HG03378 (cell line): ENCODE data around the gene CUX1.
"Not testable (repeated sequence)": the region's sequence is repeated elsewhere in the genome, so short reads cannot be mapped to it uniquely, and the experiment has no call there.

ENCODE experiments used
- ATAC-seq: cut with Tn5 transposase; IDR thresholded peaks from one replicate; pipeline ENCODE4 v1.9.1; 2021; ENCODE audit warnings: mild to moderate bottlenecking, moderate library complexity; ENCODE audit not compliant: unreplicated experiment

CUX1 gene

GRCh38 chr7:101913247-101913721, 95.9 kb downstream of the CUX1 start:
- no peak for ATAC-seq

GRCh38 chr7:101913851-101914250, 96.4 kb downstream of the CUX1 start:
- no peak for ATAC-seq

DNA sequence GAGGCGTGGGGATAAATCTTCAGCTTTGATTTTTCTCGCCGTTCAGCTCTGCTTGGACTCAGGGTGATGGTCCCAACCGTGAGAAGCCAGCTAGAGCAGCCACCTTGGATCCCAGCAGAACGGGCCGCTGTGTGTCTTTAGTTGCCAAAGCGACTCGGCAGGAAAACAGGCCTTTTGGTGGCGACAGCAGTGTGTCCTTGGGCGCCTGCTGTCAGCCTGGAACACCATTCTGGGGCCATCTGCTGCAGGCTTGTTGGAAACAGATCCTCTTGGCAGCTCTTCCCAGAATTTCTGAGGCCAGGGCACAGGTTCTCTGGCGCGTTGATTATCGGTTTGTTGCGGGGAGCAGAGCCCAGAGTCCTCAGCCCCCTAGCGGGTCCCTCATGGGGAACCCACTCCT, 97.6 kb downstream of the CUX1 start:
- no peak for ATAC-seq

- ATAC-seq = no peak
These were observed 98.8 kb downstream of the CUX1 start for GRCh38 chr7:101916041-101916800.

DNA sequence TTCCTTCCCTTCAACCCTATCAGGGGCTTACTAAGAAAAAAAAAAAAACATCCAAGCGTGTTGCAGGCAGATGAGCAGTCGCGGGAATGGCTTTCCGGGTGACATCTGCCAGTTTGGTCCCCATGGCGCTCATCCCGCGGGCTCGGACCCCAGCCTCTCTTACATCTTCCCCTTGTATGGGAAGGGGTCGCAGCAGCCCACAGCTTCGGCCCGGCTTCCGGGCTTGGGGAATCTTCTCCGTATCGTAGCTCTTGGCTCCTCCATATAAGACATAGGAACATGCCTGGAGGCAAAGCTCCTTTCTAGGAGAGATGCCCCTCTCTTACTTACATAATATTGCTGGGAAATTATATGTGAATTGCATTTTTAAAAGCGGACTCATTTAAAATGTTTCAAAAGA, 99.5 kb downstream of the CUX1 start:
- ATAC-seq = no peak

GRCh38 chr7:101917566-101917965, 100.1 kb downstream of the CUX1 start:
- ATAC-seq = no peak

GRCh38 chr7:101918426-101918825, 101.0 kb downstream of the CUX1 start:
- ATAC-seq = no peak

DNA sequence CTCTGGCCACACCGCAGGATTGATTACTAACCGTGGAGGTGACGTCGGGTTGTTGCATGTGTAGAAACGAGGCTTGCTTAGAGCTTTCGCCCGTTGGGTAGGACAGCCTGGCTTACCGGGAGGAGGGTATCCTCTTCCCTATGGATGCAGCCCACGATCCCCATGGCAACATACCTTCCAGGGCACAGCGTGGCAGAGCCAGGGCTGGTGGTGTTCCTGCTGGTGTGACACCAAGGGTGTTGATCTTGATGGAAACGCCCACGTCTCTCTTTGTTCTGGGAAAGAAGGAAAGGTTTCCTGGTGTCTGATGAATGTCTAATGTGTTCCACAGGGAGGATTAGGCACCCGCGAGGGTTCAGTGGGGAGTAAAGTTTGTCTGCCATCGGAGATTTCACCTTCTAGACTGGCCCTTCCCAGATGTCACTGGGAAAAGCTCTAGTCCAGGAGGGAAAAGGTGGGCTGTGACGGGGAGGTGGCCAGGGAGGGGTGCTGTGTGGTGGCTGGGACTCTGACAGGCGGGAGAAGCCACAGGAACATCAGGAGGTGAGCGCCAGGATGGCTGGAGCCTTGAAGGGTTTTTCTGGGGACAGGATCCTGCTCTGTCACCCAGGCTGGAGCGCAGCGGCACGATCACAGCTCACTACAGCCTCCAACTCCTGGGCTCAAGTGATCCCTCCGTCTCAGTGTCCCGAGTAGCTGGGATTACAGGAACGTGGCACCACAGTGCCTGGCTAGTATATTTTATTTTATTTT, 102.1 kb downstream of the CUX1 start:
- no peak for ATAC-seq

DNA sequence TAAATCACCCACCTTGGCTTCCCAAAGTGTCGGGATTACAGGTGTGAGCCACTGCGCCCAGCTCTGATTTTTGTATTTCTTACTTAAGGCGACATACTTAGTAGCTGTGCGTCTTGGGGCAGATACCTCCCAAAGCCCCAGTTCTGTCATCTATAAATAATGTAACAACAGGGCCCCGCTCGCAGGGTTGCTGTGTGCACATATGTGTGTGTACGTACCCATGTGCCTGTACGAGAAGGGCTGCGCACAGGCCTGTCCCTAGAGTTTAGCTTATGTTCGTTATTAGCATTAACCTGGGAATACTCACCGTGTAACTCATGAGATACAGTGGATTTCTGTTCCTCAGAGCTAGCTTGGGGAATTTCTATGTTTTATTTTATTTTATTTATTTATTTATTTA, 103.6 kb downstream of the CUX1 start:
- ATAC-seq = no peak

GRCh38 chr7:101921546-101922489, 104.4 kb downstream of the CUX1 start:
- ATAC-seq = not testable (repeated sequence)

DNA sequence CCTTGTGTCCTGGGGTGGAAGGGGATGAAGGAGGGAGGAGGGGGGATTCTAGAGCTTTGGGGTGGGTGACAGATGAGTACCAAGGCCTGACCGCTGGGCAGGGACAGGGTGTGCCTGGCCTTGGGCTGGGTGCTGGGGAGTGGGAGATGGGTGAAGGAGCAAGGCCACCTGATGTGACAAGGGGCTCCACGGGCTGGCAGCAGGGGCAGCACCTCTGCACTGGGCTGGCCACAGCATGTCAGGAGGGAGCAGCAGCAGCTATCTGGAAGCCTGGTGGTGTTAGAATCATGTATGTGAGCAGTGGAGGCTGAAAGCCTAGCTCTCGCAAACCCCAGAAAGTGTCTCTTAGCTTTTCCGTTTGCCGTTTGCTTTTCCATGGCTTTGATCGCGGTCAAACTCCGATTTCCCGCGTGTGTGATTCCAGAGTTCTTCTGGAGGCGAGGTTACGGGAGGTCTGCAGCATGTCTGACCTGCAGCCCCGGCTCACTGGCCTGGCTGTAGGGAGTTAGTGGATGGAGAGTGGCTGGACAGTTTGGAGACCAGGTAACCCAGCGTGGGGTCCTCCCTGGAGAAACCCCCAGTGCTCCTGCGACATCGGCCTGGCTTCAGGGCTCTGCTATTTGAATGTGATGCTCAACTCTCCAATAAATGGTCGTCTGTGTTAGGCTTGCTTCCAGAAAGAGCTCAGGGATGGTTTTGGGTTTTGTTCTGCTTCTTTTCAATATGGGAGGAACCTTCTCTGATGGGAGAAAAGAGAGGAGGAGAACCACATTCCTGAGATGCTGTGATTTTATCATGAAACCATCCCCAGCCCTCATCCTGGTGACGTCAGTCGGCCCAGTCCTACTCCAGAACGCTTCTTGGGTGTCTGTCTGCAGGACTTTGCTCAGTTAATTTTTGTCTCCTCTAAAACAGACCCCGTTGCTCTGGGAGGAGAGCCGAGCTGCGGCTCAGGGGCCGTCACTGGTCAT, 105.5 kb downstream of the CUX1 start:
- ATAC-seq = no peak

DNA sequence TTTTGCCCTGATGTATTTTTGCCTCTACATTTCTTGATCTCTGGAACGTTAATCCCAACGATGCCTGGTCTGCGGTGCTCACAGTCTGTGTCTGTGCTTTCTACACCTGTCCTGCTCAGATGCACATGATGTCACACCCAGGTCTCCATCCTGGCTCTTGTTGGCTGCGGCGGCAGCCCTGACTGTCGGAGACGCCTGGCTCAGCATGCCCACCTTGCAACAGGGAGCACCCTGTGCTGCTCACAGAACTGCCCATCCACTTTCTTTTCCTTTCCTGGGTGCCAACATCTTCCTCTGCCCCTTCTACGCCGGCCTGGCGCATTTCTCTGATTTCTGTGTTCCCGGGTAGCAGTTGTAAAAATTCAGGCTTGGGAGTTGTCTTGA, 106.2 kb downstream of the CUX1 start:
- no peak for ATAC-seq

- ATAC-seq = no peak
These were observed 106.7 kb downstream of the CUX1 start for GRCh38 chr7:101924171-101924570.

DNA sequence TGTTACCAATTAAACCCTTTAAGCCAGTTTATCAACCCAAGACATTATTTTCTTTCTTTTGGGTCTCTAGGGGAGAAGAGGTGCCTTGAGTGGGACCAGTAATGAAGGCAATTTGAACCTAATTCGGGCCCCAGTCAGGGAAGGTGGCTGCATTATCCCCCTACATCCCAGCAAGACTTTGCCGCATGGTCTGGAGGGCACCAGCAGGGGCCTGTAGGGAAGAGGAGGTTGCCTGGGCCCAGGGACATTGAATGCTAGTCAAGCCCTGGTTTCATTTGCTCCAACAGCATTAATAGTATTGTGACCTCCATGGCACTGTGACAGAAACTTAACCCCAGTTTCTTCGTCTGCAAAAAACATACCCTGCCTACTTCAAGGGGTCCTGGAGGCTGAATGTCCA, 108.8 kb downstream of the CUX1 start:
- no peak for ATAC-seq

DNA sequence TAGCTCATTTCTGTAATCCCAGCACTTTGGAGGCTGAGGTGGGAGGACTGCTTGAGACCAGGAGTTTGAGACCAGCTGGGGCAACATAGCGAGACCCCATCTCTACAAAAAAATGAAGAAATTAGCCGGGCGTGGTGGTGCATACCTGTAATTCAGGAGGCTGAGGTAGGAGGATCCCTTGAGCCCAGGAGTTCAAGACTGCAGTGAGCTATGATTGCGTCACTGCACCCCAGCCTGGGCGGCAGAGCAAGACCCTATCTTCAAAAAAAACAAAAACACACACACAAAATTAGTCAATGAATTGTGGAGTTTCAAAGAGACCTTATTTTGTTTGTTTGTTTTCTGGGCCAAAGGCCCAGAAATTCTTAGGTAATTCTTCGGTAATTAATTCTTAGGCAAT, 110.0 kb downstream of the CUX1 start:
- no peak for ATAC-seq

- no peak for ATAC-seq
These were observed 110.4 kb downstream of the CUX1 start for GRCh38 chr7:101927802-101928201.

DNA sequence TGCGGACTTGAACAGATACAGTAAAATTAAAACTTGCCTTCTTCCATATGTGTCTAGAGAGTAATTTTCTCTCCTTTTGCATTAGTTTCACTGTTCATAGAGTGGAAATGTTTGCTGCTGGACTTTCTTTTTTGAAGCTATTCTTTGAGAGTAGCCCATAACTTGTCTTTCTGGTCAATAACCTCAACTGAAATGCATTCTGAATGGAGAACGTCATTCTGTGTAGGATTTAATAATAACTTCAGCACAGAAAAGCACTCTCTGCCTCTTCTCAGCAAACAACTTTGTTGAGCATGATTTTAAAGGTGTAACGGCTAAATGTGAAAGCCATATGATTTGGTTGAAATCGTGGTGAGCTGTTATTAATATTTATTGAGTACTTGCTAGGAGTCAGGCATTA, 111.8 kb downstream of the CUX1 start:
- no peak for ATAC-seq

DNA sequence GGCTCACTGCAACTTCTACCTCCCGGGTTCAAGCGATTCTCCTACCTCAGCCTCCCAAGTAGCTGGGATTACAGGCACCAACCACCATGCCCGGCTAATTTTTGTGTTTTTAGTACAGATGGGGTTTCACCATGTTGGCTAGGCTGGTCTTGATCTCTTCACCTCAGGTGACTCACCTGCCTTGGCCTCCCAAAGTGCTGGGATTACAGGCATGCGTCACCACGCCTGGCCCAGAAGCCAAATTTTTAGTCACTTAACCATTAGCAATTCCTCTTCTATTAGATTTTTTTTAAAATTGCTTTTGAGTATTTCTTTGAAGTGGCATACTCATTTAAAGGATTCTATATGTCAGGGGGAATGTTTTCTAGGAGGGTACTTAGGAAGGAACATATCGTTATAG, 112.5 kb downstream of the CUX1 start:
- not testable (repeated sequence) for ATAC-seq

DNA sequence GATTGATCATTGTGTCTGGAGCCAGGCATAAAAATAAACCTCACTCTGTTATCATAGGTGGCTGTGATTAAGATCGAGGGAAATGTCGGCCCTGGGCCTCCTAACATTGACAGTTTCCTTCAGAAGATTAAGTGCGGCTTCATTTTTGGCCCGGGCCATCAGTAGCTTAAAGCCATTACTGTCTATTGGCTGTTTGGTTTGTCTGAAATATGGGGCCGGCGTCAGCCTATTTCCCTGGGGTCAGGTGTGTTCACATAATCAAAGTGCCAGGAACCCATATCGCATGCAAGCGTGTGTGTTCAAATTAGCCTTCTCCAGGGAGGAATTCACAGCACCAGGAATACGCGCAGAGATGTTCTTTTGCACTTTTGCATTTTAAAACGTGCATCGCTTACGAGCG, 114.7 kb downstream of the CUX1 start:
- no peak for ATAC-seq

DNA sequence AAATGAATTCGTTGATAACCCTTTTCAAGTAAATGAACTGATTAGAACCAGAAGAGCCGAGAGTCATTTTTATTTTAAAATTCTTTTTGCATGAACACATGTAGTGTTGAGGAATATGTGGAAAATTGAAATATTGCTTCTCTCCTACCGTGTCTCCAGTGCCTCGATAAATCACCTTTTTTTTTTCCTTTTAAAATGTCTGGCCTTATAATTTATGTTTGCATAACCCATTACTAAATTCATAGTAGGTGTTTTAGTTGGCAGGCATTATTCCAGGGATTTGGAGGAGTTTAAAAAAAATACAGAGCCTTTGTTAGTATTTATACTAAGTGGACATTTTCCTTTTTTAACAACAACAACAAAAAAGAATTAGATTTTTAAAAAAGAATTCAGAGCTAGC, 115.6 kb downstream of the CUX1 start:
- no peak for ATAC-seq
